GM19463 (cell line): ENCODE measurements around the gene PLSCR5.

Experiments used
- ATAC-seq: cut with Tn5 transposase; IDR thresholded peaks from one replicate; pipeline ENCODE4 v1.9.1; 2021; ENCODE audit warnings: mild to moderate bottlenecking, moderate library complexity; ENCODE audit not compliant: unreplicated experiment

Gene PLSCR5

GRCh38 chr3:146544929-146545528 is 60.1 kb downstream of the PLSCR5 start:
- ATAC-seq = no peak

- ATAC-seq = peak; percentile 80
These were observed 60.9 kb downstream of the PLSCR5 start, which contains the start of gene PLSCR1 for GRCh38 chr3:146544002-146544928. PLSCR1 (minus strand) TSS chr3:146544607; CDS start chr3:146536552, 8,055 bp downstream.

GRCh38 chr3:146543461-146544001 is 61.6 kb downstream of the PLSCR5 start:
- ATAC-seq = peak; percentile 1

GRCh38 chr3:146542978-146543377 is 62.2 kb downstream of the PLSCR5 start:
- no peak for ATAC-seq

GRCh38 chr3:146542179-146542578 is 63.0 kb downstream of the PLSCR5 start:
- no peak for ATAC-seq

- ATAC-seq = no peak
These were observed 64.2 kb downstream of the PLSCR5 start for GRCh38 chr3:146540978-146541377.

- peak; percentile 8 for ATAC-seq
These were observed 64.9 kb downstream of the PLSCR5 start for GRCh38 chr3:146540236-146540635.

GRCh38 chr3:146539315-146539714 is 65.8 kb downstream of the PLSCR5 start:
- ATAC-seq = no peak

GRCh38 chr3:146537603-146538002 is 67.5 kb downstream of the PLSCR5 start:
- no peak for ATAC-seq

GRCh38 chr3:146536681-146537080 is 68.5 kb downstream of the PLSCR5 start:
- ATAC-seq = no peak
